Activated effector memory CD4-positive, alpha-beta T cell treated with Interleukin-2 at 50 U/mL for 16 hours (primary cell): Measurements from ENCODE around the gene MAML3.

Experiments used
- DNase-seq: peaks from one replicate; pipeline ENCODE4 v3.0.0-alpha.2; 2020

The MAML3 gene

DNA sequence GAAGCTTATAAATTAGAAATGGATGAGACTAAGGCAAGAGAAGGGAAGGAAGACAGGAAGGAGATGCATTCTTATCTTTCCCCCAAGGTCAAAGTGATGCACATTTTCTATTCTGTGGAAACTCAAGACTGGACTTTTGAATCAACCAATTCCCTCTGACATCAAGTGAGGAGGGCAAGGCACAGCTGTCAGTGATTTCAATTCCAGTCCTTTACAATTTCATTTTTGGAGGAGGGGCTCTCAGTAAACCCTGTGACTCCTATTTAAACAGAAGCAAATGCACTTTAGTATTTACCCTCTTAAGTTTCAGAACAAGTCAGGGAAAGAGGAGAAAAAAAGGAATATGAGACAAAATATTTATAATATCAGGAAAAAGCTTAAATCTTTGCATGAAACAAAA is 354.4 kb downstream of the MAML3 start:
- no peak for DNase-seq

DNA sequence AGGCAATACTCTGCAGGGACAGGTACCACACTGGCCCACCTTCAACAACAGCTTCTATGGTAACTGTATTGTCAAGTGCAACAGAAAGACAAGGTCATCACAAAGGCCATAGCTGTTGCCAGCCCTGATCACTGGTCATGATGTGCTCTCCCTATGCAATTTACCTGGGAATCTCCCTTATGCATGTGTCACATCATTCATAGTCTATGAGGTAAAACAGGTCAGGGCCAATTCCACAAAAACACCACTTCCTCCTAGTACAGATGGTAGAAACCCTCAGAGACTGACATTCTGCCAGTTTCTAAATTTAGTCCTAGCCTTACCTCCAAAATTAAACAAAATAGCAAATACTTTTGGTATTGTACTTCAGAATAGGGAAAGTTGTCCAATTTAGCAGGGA is 355.5 kb downstream of the MAML3 start:
- no peak for DNase-seq

DNA sequence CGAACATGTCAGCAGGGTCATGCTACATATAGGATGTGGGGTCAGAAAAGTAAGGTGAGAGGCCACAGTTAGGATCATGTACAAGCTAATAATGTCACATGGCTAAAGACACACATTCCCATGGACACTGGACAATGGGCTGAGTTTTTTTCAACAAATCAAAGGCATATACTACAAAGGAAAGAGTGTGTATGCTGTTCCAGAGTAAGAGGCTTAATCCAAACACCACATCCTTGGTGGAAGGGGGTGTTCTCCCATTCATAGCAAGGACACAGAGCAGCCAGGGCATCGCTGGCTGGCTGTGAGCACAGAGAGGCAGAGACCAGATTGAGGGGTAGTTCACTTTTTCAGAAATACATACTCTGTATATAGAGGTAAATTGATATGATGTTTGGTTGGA is 356.7 kb downstream of the MAML3 start:
- no peak for DNase-seq

DNA sequence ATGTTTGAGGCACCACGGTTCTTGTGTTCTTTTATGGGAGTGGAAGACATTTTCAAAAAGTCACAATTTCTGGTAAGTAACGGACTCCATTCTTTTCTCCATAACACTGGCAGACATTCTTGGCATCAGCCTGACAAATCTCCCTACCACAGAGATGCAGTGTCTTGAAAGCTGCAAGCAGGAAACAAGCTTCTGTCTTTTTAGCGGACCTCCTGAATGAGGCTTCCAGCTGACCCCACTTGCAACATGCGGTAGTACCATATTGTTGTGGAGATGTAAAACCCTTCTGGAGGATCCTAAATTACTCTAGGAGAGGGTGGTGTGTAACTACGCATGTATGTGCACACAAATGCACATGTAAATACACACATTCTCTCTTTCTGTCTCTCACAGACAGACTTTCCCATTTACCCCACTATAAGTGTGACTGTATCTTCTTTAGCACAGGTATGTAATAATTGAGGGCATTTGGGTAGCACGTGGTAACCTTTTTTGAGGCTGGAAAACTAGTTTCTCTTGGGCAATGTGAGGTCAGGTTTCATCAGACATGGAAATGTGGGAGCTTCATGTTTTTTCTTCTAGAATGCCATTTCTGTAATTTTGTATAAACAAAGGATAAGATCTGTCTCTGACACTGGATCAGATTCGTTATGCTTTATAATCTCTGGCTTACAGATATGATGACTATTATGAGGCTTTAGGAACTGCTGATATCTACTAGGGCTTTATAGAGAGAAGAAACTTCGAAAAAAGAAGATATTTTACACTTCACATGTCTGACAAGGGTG is 358.3 kb downstream of the MAML3 start:
- no peak for DNase-seq

DNA sequence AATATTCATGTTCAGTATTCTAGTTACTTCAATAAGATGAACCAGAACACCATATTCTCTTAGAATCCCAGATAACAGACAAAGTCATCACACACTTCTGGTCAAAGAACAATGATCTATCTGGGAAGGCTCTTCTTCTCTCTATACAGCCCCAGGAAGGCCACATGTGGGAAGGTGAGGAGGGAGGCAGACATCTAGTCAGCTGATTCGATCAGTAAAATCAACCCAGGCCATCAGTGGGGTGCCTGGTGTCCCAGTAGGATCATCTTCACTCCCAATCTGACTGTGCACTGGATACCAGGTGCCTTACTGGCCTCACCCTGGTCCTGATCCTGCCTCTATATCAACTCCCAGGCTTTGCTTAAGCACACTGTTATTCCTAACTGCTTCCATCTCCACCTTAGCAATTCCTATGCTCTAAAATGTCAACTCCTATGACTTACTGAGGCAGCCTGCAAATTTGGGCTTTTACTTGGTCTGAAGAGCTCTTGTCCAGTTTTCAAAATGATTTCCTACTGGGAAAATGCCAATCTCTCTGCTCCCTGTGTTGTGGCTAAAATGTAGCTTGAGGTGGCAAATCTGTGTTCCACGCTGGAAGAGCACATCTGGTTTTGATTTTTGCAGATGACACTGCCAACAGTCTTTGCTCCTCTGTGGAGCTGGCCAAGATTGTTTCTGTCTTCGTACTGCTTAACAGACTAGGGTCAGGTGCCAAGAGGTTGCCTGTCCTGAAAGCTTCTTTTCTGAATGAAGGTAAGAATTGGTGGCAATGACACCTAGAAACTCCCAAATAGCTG is 359.6 kb downstream of the MAML3 start:
- no peak for DNase-seq

DNA sequence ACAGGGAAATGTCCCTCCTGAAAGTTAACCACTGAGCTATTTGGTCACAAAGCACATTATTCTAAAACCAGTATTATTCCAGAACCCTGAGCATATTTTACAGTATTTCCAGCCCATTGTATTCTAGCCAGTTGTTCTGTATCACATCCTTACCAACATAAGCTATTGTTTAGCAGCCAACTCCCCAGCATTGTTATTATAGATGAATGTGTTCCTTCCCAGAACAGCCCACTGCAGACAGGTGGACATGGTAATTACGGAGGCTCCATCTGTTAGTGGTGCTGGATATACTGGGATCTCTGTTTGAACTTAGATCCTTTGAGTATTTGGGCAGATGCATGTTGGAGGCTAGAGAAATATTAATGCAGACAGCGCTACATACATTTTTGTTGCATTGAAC is 362.3 kb downstream of the MAML3 start:
- DNase-seq: no peak

DNA sequence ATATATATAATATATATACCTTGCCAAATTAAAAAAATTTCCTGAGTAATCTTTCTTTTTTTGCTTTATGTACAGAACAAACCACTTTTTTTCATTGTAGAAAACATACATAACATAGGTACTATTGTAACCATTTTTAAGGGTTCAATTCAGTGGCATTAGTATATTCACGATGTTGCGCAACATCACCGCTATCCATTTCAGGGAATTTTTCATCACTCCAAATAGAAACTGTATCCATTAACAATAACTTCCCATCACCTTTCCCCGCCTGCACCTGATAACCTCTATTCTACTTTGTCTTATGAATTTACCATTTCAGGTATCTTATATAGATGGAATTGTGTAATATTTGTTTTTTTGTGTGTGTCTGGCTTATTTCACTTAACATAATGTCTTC is 363.7 kb downstream of the MAML3 start:
- DNase-seq: no peak

DNA sequence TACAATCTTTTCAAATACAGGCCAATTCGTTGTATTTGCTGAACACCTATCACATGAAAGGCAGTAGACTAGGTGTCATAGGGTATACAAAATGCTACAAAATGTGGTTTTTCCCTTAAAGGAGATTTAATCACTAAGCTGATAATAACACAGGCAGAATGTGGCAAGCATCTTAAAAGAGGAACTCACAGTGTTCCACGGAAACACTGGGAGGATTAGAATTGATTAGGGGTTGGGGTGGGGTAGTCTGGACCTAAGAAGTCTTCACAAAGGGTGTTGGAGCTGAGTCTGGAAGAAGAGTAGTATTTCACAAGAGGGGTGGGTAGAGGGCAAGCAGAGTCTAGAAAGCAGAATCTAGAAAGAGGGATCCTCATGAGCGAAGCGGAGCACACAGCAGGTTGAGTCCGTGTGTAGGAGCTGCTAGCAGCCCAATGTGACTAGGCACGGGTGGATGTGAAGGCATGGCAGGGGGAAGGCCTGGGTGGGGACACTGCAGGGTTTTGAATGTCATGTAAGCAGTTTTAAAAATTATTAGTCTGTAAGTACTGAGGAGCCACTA is 364.8 kb downstream of the MAML3 start:
- DNase-seq: no peak

DNA sequence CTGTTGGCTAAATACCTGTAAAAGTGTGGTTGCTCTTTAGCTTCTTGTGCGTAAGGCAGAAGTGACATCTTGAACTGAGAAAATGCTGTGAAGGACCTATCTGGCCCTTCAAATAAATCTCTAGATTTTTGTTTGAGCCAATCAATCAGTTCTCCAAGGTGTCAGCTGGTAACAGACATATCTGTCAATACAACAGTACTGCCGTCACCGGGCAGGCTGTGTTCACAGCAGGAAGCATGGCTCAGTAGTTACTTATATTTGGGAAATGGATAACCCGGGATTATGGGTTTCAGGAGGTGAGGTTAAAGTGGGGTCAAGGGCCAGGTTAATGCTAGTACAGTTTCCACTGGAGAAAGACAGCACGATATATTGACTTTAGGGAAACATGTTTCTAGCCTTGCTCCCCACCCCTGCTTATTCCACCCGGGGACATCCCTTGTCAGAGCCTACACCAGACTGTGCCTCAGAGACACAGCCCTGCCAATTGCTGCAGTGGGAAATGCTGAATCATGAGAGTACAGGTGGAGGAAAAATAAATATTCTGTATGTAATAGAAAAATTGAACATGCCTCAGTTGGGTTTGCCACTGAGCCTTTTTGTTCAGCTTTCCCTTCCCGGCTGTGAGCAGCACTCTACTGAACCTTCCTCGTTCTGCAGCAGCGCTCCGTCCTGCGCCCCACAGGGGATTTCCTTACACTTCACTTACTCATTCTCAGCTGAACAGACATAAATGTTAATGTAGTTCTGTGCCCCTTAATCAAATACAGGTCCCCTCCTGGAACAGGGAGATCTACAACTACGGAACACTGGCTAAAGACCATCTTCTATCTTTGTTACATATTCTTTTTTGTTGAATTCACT is 367.3 kb downstream of the MAML3 start:
- no peak for DNase-seq

DNA sequence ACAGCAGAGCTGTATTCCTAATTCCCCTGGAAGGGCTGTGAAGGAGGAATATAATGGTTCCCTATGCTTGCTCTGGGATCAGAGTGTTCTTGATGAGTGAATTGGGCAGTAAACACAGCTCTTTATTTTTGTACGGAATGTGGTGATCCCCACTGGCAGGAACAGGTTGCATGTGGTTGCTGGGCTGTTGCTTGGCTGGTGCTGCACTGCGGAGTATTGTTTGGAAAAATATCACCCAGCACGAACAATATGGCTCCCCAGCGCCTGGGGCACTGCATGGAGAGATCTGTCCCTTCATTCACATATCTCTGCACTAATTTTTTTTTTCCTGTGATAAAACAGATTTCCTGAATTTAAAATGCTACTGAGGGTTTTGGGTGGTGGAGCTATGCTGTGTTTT is 368.6 kb downstream of the MAML3 start:
- DNase-seq: no peak

DNA sequence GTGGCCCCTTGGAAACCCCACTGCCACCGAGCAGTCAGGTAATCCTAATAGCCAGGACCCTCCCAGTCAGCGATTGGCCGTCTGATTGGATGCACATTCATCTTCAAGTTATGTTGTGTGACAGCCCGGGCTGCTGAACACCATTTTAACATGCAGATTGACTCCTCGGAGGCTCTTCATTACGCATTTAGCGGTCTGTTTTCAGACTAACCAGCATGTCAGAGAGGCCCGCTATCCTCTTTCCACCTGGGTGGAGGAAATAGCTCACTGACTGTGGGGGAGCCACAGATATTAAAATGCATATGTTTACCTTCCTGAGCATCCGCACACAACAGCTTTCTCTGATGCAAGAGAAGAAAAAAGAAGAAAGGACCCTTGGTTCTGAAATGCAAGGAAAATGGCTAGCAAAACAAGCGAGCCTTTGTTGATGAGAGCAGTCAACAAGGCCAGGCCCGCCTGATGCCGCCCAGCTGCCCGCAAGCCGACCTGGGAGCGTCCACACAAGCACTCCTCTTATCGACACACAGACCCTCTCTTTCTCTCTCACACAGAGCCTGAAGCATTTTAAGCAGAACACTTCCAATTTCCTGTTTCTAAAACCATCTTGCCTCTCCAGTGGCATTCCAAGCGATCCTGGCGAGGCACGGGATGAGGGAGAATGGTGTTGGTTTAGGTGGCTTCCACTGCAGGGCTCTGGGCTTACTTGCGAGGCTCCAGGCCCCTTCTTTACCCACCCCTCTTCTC is 370.1 kb downstream of the MAML3 start:
- no peak for DNase-seq

DNA sequence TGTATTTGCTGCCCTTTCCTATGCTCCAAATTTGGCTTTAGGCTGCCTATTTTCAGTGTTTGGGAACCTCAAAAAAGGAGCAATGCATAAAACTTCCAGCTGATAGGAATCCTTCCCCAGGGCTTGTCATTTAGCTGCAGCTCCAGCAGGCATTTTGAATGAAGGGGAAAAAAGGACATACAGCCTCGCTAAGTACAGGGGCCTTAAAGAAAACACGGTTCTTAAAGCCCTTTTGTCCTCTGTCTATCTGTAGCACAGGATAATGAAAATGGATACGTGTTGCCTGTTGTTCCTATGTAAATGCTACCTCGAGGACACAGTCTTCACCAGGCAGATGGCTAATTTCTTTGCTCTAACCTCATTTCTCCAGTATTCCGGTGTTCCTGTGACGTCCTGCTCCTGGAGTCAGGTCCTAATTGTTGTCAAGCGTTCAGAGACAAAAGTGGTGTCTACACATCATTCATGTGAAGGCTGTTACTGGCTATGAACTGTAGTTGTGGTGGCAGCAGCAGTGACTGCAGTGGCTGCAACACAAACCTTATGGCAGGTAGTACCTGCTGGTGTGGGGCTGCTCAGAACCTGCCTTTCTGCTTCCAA is 371.0 kb downstream of the MAML3 start:
- DNase-seq: no peak

DNA sequence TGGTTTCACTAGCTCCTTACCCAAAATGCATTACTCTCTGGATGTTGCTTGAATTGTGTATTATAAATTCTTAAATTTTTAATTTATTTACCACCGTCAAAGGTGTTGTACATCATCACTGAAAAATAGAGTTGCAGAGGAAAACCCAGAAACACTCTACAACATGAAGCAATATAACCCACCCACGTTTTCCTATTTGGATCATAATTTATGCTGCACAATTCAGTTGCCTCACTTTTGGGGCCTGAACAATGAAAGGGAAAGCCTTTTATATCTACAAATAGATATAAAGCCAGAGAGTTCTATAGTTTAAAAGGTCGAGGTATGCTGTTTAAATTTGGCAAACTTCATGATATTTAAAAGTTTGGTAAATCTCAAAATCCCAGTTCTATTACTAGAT is 372.9 kb downstream of the MAML3 start:
- DNase-seq: no peak

DNA sequence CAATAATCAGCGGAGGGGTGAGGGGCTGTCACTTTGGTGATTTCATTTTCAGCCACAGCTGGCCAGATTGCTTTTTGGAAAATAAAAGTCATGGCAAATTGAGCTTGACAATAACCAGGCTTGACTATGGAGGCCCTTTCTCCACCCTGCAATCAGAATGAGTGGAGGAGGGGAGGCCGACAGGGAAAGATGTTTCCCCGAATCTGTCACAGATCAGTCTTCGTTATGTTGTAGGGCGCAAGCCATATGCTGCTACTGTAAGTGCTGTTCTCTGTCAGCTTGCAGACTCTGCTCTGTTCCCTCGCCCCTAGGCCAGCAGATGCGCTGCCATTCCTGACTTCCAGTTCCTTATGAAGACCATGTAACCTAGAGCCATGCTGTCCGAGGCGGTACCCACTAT is 374.3 kb downstream of the MAML3 start:
- DNase-seq: no peak

DNA sequence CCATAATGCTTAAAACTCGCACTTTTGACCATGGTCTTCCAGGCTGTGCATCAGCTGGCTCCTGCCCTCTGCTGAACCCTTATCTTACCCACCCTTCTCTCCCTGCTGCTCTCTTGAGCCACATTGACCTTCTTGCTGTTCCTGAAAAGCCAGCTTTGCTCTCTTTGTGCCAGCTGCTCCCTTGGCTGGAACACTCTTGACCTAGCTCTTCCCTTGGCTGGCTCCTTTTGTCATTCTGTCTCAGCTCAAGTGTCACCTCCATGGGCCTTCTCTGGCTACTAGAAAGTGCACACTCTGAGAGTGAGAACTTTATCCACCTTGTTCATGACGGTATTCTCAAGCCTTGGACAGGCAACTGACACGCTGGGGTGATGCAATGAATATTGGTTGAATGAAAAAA is 376.2 kb downstream of the MAML3 start:
- no peak for DNase-seq

DNA sequence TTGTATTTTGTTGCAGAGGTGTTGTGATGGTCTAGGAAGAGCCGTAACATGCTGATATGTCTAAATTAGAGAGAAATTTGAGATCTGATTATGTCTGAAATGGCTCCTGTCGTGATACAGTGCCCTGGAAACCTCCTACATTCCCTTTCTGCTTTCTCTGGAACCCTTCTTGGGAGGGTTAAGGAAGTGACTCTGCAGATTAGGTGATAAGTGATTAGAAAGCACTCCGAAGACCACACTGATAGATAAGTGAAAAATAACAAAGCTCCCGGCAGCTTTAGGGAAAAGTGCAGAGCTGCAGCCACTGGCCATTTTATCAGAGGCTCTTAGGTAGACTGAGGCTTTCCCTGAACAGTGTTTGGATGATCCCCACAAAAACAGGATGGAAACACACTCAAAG is 377.7 kb downstream of the MAML3 start:
- no peak for DNase-seq

DNA sequence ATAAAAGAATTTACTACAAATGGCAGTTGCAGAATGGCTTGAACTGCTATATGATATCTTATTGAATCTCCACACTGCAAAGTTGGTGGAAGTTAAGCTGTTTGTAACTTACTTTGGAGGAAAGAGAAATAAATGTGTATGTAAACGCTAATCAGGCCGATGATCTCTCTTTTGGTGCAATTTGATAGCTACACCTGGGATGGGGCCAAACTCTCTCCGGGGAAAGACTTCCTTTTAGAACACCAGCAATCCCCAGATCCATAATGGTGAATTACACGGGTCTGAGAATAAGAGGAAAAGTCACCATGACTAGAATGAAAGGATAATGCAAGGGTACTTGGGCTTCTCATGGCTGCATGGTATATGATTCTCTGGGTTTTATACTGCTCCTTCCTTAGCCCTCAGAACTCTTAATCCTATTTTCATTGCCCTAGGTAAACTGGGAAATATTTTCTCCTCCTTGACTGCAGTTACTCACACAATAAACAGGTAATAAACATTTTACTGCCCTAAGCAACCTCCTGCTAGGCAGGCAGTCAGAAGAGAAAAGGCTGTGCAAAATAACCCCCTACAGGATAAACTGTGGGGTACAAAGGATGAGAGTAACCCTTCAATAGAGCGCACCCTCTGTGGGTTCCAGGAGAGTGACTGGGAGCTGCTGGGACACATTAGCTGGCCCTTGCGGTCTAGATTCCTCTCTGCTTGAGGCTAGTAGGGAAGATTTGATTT is 379.1 kb downstream of the MAML3 start:
- no peak for DNase-seq

DNA sequence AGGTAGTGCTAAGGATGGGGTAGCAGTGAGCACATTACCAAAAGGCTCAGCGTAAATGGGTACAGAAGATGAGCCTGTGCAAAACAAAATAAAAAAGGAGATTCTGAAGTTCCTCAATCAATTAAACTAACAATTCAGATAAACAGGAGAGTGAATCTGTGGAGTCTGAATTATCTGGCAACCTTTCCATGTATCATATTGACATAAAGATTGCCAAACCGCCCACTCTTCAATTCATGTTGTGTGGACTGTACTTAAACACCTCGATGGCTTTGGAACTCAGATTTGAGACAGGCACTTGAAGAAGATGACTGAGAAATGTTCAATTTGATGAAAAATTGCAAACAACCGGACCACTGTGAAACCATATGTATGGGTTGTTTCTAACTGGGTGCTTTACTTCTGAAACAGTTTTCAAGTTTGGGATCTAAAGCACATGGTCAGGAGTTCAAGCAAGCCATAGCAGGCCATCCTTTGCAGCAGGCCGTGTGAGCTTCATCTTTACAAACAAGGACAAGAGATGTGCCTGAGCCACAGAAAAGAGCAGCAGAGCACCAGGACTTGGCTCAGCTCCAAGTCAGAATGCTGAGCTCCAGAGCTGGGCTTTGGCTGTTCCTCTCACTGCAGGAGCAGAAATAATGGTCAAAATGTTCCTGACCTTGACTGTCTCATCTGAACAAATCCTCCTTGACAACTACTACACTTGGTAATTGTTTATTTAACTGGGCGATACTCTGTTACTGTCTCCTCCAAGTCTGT is 380.2 kb downstream of the MAML3 start:
- DNase-seq: no peak

DNA sequence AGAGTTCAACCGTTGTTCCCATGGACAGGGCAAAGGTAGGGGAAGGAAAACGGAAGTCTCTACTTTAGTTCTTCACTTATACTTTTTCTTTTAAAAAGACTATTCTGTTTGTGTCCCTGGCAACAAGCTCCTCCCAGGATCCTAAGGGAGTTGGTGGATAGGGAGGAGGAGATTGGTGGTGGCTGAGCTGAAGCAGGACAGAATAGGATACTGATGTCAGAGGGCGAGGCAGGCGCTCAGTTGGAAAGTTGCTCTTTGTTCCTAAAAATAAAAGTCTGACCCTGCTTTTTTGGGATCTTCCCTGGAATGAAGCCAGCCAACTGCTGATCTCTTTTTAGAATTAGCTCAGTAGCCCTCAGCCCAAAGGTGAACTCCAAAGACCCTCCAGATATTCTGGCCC is 383.6 kb downstream of the MAML3 start:
- DNase-seq: no peak

DNA sequence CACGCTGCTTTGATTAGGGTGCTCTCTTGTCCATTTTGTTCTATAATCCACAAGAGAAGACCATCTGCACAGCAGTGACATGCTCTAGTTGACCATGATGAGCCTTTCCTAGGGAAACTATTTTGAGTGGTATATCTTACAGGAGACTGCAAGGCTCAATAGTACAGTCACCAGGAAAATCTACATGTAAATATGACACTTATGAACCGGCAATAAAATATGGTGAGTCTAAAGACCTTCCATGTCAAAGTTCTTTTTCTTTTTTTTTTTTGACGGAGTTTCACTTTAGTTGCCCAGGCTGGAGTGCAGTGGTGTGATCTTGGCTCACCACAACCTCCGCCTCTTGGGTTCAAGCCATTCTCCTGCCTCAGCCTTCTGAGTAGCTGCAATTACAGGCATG is 384.6 kb downstream of the MAML3 start:
- DNase-seq: no peak

DNA sequence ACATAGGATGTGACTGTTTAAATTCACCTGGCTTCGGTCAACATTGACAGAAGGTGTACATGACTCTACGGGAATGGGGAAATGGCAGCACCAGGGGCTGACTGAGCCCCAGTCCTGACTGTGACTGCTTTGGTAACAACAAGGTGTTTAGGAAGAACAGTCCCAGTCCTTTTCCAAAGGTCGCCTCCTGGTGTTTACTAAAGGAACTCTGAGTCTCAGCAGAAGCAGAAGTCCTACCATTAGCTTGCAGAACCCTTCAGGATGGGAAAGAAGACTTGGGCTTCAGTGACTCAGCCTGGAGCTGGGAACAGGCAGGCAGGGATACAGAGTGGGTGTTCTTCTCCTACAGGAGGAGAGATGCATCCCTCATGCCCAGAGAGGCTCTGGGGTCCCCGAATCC is 385.1 kb downstream of the MAML3 start:
- no peak for DNase-seq
